HepG2 (cell line): Measurements from ENCODE around the gene SMARCB1. TPM values are rescaled to one million over a fixed set of nuclear protein-coding genes. Genes with fewer than 3 reads are reported as not detected.
A peak's percentile ranks its signal among the peaks of the same experiment; 100 is the strongest.

ENCODE experiments used
- ADNP ChIP-seq: sonication (generic); formaldehyde crosslinking; IDR thresholded peaks from 2 replicates; pipeline ENCODE4 v1.4.0; 2020; ENCODE audit warnings: missing genetic modification reagents
- EP300 ChIP-seq, 3 experiments: sonication (generic) in 1 of 3; formaldehyde crosslinking in 1 of 3; IDR thresholded peaks; 2 replicates each; pipeline versions ENCODE4 v1.5.1 to v1.6.1; 2011 to 2020; ENCODE audit warnings: low read depth in 2 of 3, low read length in 2 of 3, borderline replicate concordance in 1 of 3, improper control_type of control experiment in 1 of 3, mild to moderate bottlenecking in 1 of 3, missing genetic modification reagents in 1 of 3, moderate library complexity in 1 of 3
- GATAD2A ChIP-seq: IDR thresholded peaks from 2 replicates; pipeline ENCODE4 v1.6.1; 2016
- GTF2F1 ChIP-seq: fragments of 150-350 bp; IDR thresholded peaks from 2 replicates; pipeline ENCODE4 v1.6.1; 2014; ENCODE audit warnings: low read length
- JUN ChIP-seq: sonication (generic); formaldehyde crosslinking; IDR thresholded peaks from 2 replicates; pipeline ENCODE4 v1.4.0; 2020; ENCODE audit warnings: mild to moderate bottlenecking, missing genetic modification reagents
- KDM6A ChIP-seq: IDR thresholded peaks from 2 replicates; pipeline ENCODE4 v1.6.1; 2016; ENCODE audit warnings: low read depth
- MTA1 ChIP-seq: sonication (generic); formaldehyde crosslinking; IDR thresholded peaks from 2 replicates; pipeline ENCODE4 v1.4.0; 2020; ENCODE audit warnings: missing genetic modification reagents, mild to moderate bottlenecking, borderline replicate concordance
- NRL ChIP-seq: sonication (generic); formaldehyde crosslinking; IDR thresholded peaks from 2 replicates; pipeline ENCODE4 v1.5.0; 2020; ENCODE audit warnings: missing genetic modification reagents, mild to moderate bottlenecking, moderate library complexity, borderline replicate concordance
- PPARG ChIP-seq: conservative IDR thresholded peaks from 2 replicates; pipeline ENCODE4 v1.6.1; 2016; ENCODE audit warnings: missing biosample characterization, missing genetic modification reagents
- REPIN1 ChIP-seq: sonication (generic); formaldehyde crosslinking; IDR thresholded peaks from 2 replicates; pipeline ENCODE4 v1.8.0; 2022; ENCODE audit warnings: missing genetic modification reagents, low read depth, mild to moderate bottlenecking, borderline replicate concordance
- SIN3B ChIP-seq: fragments of 150-350 bp; IDR thresholded peaks from 2 replicates; pipeline ENCODE4 v1.6.1; 2014; ENCODE audit warnings: low read length
- STAT5B ChIP-seq: sonication (generic); formaldehyde crosslinking; IDR thresholded peaks from 2 replicates; pipeline ENCODE4 v1.4.0; 2020; ENCODE audit warnings: missing genetic modification reagents
- THYN1 ChIP-seq: sonication (generic); formaldehyde crosslinking; IDR thresholded peaks from 2 replicates; pipeline ENCODE4 v1.8.1; 2023; ENCODE audit warnings: low read depth, mild to moderate bottlenecking, moderate library complexity, missing genetic modification reagents, borderline replicate concordance
- ZBTB38 ChIP-seq: sonication (generic); formaldehyde crosslinking; IDR thresholded peaks from 2 replicates; pipeline ENCODE4 v1.5.1; 2020; ENCODE audit warnings: mild to moderate bottlenecking, missing genetic modification reagents
- ZFP41 ChIP-seq: sonication (generic); formaldehyde crosslinking; IDR thresholded peaks from 2 replicates; pipeline ENCODE4 v1.4.0; 2020; ENCODE audit warnings: mild to moderate bottlenecking, missing genetic modification reagents, borderline replicate concordance
- ZNF101 ChIP-seq: sonication (generic); formaldehyde crosslinking; IDR thresholded peaks from 2 replicates; pipeline ENCODE4 v1.4.0; 2020; ENCODE audit warnings: mild to moderate bottlenecking, low read depth, missing genetic modification reagents, borderline replicate concordance
- ZNF235 ChIP-seq: sonication (generic); formaldehyde crosslinking; IDR thresholded peaks from 2 replicates; pipeline ENCODE4 v1.8.1; 2023; ENCODE audit warnings: mild to moderate bottlenecking, missing genetic modification reagents, borderline replicate concordance
- ZNF337 ChIP-seq: sonication (generic); formaldehyde crosslinking; IDR thresholded peaks from 2 replicates; pipeline ENCODE4 v1.5.1; 2020; ENCODE audit warnings: missing genetic modification reagents, low read depth, mild to moderate bottlenecking, borderline replicate concordance
- ZNF431 ChIP-seq: sonication (generic); formaldehyde crosslinking; IDR thresholded peaks from 2 replicates; pipeline ENCODE4 v1.9.0; 2022; ENCODE audit warnings: missing genetic modification reagents, low read depth, mild to moderate bottlenecking, borderline replicate concordance
- ZNF446 ChIP-seq: sonication (generic); formaldehyde crosslinking; IDR thresholded peaks from 2 replicates; pipeline ENCODE4 v1.5.0; 2020; ENCODE audit warnings: mild to moderate bottlenecking, missing genetic modification reagents
- ZNF547 ChIP-seq: sonication (generic); formaldehyde crosslinking; IDR thresholded peaks from 2 replicates; pipeline ENCODE4 v1.5.1; 2020; ENCODE audit warnings: mild to moderate bottlenecking, missing genetic modification reagents
- ZNF564 ChIP-seq: sonication (generic); formaldehyde crosslinking; IDR thresholded peaks from 2 replicates; pipeline ENCODE4 v1.8.1; 2023; ENCODE audit warnings: mild to moderate bottlenecking, missing genetic modification reagents
- polyA plus RNA-seq, 8 experiments: library from polyadenylated mRNA; depleted of rRNA in 3 of 8; stranded (reverse) in 7 of 8; unstranded in 1 of 8; fragments of >200 nt; fragmentation: Illumina TruSeq in 4 of 8; extraction: Trizol in 4 of 8; gene quantifications; 2 replicates each; pipeline versions ENCODE4 v1.2.1 to v1.2.3, GENCODE V29; 2011 to 2016; ENCODE audit warnings: low read depth in 4 of 8, missing spikeins in 1 of 8, mixed read lengths in 1 of 8; ENCODE audit not compliant: insufficient read depth in 1 of 8
- total RNA-seq, 5 experiments: library from RNA; depleted of rRNA; stranded (reverse); fragments of >200 nt; fragmentation: Illumina TruSeq; extraction: Trizol; gene quantifications; 2 replicates each; pipeline ENCODE4 v1.2.3, GENCODE V29; 2016; ENCODE audit warnings: low read depth in 1 of 5
- TF ChIP-seq, protein P1 (sequence below): sonication (generic); formaldehyde crosslinking; IDR thresholded peaks from 2 replicates; pipeline ENCODE4 v1.5.1; 2020; ENCODE audit warnings: mild to moderate bottlenecking, missing genetic modification reagents, borderline replicate concordance
- TF ChIP-seq, protein P2 (sequence below), 2 experiments: IDR thresholded peaks; 2 replicates each; pipeline ENCODE4 v1.6.1; 2011 to 2012; ENCODE audit warnings: low read length in 2 of 2, borderline replicate concordance in 1 of 2, low read depth in 1 of 2, mild to moderate bottlenecking in 1 of 2, moderate library complexity in 1 of 2
- TF ChIP-seq, protein P3 (sequence below): IDR thresholded peaks from 2 replicates; pipeline ENCODE4 v1.6.1; 2016

Gene SMARCB1
- total and polyA plus RNA-seq, 2 of the 13 experiments (the other 11 are each of a cell fraction or from before 2014, with no cell fraction given), result 74.0 to 166 TPM

DNA sequence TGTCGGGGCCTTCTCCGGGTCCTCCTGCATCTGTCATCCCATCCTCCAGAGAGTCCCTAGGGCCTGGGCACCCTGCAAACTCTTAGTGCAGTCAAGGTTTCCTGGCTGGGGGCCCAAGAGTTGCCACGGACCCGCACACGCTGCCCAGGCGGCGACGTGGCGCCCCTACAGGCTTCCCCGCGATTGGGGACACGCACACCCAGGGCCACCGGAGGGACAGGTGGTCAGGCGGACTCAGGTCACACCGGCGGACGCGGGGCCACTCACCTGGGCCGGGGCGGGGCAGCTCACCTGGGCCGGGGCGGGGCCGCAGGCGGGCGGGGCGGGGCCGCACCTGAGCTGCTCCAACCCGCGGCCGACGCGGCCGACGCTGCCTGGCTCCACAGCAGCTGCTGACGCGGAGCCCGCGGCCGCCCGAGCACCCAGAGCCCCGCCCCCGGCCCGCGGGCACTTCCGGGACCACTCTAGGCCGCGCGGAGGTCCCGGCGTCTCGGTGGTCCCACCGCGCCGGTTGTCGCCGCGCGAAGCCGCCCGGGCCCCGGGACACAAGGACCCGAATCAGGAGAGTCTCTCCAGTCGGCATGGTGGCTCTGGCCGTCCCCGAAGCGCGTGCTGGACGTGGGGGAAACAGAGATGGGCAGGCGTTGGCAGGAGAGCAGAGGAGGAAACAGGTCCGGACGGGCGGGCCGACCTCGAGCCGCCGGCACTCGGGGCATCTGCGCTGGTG is 35.9 kb upstream of the SMARCB1 start, which contains the start of gene ZNF70 (continued):
- TF ChIP-seq ADNP (CRISPR knock-in tag), result no peak
- TF ChIP-seq ZNF431 (CRISPR knock-in tag), result peak; percentile 9; the same call in 1 of the 2 replicates
- no peak for TF ChIP-seq GTF2F1
- TF ChIP-seq ZNF101, result no peak
- TF ChIP-seq NRL (CRISPR knock-in tag), result no peak
- TF ChIP-seq ZNF235, result no peak
- no peak for TF ChIP-seq REPIN1 (CRISPR knock-in tag)
- TF ChIP-seq STAT5B (CRISPR knock-in tag), result no peak
- TF ChIP-seq ZFP41, result no peak
- TF ChIP-seq ZNF547 (CRISPR knock-in tag), result 0 out of 2 replicates have a peak, but pooled peaks have one; percentile 73
- TF ChIP-seq, protein P1, sequence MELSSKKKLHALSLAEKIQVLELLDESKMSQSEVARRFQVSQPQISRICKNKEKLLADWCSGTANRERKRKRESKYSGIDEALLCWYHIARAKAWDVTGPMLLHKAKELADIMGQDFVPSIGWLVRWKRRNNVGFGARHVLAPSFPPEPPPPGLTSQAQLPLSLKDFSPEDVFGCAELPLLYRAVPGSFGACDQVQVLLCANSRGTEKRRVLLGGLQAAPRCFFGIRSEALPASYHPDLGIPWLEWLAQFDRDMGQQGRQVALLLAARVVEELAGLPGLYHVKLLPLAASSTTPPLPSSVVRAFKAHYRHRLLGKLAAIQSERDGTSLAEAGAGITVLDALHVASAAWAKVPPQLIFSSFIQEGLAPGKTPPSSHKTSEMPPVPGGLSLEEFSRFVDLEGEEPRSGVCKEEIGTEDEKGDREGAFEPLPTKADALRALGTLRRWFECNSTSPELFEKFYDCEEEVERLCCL, result 0 out of 2 replicates have a peak, but pooled peaks have one; percentile 45
- TF ChIP-seq, protein P2, sequence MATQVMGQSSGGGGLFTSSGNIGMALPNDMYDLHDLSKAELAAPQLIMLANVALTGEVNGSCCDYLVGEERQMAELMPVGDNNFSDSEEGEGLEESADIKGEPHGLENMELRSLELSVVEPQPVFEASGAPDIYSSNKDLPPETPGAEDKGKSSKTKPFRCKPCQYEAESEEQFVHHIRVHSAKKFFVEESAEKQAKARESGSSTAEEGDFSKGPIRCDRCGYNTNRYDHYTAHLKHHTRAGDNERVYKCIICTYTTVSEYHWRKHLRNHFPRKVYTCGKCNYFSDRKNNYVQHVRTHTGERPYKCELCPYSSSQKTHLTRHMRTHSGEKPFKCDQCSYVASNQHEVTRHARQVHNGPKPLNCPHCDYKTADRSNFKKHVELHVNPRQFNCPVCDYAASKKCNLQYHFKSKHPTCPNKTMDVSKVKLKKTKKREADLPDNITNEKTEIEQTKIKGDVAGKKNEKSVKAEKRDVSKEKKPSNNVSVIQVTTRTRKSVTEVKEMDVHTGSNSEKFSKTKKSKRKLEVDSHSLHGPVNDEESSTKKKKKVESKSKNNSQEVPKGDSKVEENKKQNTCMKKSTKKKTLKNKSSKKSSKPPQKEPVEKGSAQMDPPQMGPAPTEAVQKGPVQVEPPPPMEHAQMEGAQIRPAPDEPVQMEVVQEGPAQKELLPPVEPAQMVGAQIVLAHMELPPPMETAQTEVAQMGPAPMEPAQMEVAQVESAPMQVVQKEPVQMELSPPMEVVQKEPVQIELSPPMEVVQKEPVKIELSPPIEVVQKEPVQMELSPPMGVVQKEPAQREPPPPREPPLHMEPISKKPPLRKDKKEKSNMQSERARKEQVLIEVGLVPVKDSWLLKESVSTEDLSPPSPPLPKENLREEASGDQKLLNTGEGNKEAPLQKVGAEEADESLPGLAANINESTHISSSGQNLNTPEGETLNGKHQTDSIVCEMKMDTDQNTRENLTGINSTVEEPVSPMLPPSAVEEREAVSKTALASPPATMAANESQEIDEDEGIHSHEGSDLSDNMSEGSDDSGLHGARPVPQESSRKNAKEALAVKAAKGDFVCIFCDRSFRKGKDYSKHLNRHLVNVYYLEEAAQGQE (IDR thresholded peaks at IDR 0.05; ENCODE audit: borderline replicate concordance in 1 of 2, low read depth in 1 of 2, low read length in 2 of 2), result no peak
- TF ChIP-seq JUN, result no peak
- no peak for TF ChIP-seq THYN1 (CRISPR knock-in tag)
- no peak for TF ChIP-seq KDM6A (CRISPR knock-in tag)
- no peak; the same call in 1 of the 2 replicates for TF ChIP-seq ZNF446 (CRISPR knock-in tag)
- TF ChIP-seq GATAD2A (CRISPR knock-in tag), result no peak
- no peak for TF ChIP-seq ZBTB38 (CRISPR knock-in tag)
- TF ChIP-seq PPARG (CRISPR knock-in tag), result no peak
- no peak for TF ChIP-seq EP300 (IDR thresholded peaks at IDR 0.05; ENCODE audit: low read depth in 2 of 2, low read length in 2 of 2)
- no peak for TF ChIP-seq EP300 (CRISPR knock-in tag; IDR thresholded peaks at IDR 0.05; ENCODE audit: borderline replicate concordance)
- no peak for TF ChIP-seq ZNF337 (CRISPR knock-in tag)
- no peak for TF ChIP-seq SIN3B
- 0 out of 2 replicates have a peak, but pooled peaks have one; percentile 13 for TF ChIP-seq ZNF564 (CRISPR knock-in tag)
- TF ChIP-seq, protein P3, sequence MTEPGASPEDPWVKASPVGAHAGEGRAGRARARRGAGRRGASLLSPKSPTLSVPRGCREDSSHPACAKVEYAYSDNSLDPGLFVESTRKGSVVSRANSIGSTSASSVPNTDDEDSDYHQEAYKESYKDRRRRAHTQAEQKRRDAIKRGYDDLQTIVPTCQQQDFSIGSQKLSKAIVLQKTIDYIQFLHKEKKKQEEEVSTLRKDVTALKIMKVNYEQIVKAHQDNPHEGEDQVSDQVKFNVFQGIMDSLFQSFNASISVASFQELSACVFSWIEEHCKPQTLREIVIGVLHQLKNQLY (CRISPR knock-in tag), result no peak
- 0 out of 2 replicates have a peak, but pooled peaks have one; percentile 18 for TF ChIP-seq MTA1 (CRISPR knock-in tag)
